SH-SY5Y (cell line): ENCODE results near the gene SNX30.

Experiments
- GATA2 ChIP-seq: IDR thresholded peaks from 2 replicates; pipeline ENCODE4 v1.6.1; 2011; ENCODE audit warnings: mild to moderate bottlenecking, low read depth, low read length
- GATA3 ChIP-seq: IDR thresholded peaks from 2 replicates; pipeline ENCODE4 v1.6.1; 2011; ENCODE audit warnings: low read depth, mild to moderate bottlenecking, low read length, moderate library complexity

Gene SNX30

DNA sequence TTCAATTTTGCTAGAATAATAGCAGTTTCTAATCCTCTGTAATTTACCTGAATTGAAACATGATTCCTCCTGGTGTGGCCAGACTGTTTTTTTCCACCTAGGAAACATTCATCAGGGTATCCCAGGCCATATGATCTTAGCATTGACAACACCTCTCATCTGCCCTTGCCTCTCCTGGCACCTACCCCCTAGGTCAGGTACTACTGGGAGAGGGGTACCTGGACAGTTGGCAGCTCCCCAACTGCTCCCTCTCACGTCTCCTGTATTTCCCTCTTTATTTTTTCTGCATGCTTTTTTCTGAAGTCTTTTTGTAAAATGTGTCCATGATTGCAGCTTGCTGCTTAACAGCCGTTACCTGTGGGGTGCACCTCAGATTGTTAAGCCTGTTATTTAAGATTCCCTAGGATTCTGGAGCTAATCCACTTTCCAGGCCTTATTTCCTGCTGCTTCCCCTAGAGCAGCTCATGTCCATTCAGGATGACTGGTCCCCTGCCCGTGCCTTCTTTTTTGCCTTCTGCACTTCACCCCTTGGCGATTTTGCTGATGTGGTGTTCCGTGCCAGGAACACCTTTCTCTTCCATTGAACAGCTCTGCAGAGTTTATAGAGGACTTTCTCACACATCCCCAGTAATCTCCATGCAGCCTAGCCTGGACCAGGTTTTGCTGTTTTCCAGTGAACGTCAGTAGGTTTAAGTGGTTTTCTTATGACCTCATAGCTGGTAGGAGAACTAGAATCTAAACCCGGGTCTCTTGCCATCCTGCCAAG lies 33.6 kb downstream of the SNX30 start:
- TF ChIP-seq GATA3 (no peak), GATA2 (no peak)

DNA sequence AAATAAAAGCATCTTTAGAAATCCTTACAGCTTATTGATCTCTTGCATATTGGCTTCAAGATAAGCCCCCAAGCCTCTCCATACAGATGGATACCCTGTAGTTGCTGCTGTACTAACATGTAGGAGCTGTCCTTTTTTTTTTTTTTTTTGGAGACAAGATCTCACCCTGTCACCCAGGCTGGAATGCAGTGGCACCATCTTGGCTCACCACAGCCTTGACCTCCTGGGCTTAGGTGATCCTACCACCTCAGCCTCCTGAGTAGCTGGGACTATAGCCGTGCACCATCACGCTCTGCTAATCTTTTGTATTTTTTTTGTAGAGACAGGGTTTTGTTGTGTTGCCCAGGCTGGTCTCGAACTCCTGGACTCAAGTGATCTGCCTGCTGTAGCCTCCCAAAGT lies 35.4 kb downstream of the SNX30 start:
- TF ChIP-seq GATA2 (no peak), GATA3 (no peak)

DNA sequence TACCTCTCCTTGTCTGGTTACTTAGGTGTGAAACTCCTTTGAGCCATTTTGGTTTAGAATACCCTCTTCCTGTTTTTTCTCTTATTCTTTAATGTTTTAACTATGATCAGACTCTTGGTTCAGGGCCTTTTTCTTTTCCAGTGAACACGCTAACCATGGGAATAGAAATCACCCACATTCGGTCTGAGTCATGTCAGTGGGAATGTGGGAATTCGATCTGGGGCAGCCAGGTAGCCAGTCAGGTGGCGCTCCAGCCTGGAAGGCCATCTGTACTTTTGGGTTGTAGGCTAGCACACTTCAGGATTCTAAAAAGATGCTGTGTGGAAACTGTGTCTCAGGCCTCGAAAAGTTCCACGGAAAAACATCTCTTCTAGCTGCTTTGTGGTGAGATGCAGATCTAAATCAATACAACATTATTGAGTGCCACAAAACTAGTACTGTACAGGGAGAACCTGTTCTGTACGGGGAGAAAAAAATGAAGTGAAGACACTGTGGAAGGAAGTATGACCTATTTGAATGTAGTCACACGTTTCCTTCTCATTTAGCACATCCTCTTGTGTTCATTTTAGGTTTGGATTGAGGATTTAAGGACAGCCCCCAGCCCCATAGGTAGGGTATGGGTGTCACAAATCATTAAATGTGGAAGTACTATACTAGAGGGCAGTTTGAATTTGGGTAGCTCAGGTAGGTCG lies 36.4 kb downstream of the SNX30 start:
- TF ChIP-seq GATA2 = no peak
- TF ChIP-seq GATA3 = no peak

DNA sequence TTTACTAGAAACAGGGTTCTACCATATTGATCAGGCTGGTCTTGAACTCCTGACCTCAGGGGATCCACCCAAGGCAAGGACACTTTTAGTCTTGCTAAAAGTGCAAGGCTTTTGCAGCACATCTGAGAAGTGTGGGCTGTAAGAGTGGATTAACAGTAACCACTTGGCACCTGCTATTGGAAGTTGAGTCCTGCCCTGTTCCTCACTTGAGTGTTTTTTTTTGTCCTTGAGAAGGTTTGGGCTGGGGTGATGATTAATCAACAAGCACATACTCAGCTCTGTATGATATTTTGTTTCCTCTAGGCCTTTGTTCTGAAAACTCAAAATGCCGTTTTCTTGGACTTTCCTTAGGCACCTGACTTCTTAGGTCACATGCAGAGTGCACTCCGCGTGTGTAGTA lies 37.4 kb downstream of the SNX30 start:
- no peak for TF ChIP-seq GATA3
- no peak for TF ChIP-seq GATA2

DNA sequence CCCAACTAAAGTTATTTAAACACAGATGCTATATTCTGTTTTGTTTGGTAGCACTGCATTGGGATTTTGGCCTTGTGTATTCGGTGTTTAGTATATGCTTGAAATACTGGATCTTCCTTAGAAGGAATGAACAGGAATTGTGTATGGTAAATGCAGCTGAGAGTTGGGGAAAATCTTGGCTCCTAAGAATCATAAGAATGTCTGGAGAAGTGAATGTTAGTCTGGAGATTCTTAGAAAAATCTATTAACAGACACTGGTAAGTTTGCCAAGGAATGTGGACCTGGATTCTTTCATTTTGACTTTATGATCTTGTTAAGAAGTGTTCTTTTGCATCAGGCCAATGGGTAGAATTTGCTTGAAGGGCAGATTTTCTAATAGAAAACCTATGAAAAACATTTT lies 38.9 kb downstream of the SNX30 start:
- TF ChIP-seq GATA2 = no peak
- no peak for TF ChIP-seq GATA3

DNA sequence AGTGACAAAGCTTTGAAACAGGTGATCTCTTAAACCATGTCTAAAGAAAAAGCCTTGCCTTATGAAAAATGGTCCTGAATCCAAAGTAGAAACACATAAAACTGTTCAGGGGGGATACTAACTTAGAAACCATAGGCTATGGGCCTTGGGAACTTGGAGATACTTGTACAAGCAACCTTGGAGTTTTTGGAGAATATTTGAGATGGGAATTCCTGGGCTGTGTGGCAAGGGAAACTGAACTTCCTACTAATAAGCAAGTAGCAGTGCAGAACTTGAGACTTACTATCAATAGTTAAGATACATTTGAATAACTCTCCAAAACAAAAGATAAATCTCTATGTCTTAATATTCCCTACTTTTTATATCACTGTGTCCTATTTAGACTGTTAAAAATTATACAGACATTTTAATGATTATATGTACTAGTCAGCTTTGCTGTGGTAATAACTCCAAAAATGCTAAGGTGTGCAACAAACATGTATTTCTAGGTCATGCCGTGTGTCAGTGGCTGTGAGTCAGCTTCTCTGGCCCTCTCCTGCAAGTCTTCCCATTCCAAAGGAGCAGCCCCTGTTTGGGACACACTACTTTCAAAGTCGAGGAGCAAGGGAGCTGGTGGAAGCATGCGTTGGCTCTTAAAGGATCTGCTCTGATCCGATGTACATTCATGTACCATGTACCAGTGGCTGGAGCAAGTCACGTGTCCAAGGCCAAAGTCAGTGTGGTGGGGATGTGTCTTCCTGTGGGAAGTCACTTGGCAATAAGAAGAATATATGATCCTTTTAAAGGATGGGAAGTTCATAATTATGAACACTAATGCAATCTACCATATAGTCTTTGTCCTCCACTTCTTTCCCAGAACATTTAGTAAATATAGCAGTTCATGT lies 39.6 kb downstream of the SNX30 start:
- TF ChIP-seq GATA2 (no peak), GATA3 (no peak)

DNA sequence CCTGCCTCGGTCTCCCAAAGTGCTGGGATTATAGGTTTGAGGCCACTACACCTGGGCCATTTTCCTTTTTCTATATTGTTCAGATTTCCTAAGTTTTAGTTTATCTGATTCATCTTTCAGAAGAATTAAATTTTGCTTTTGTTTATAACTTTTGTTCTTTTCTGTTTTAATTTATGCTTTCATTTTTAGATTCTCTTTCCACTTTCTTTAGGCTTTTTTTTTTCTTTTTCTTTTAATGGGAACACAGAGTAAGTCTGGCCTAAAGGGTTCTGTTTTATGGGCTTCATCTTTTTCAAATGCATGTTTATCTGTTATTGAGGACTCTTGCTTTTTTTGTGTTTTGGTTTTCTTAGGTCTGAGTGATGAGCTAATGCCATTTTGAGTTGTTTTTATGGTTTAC lies 42.1 kb downstream of the SNX30 start:
- no peak for TF ChIP-seq GATA2

DNA sequence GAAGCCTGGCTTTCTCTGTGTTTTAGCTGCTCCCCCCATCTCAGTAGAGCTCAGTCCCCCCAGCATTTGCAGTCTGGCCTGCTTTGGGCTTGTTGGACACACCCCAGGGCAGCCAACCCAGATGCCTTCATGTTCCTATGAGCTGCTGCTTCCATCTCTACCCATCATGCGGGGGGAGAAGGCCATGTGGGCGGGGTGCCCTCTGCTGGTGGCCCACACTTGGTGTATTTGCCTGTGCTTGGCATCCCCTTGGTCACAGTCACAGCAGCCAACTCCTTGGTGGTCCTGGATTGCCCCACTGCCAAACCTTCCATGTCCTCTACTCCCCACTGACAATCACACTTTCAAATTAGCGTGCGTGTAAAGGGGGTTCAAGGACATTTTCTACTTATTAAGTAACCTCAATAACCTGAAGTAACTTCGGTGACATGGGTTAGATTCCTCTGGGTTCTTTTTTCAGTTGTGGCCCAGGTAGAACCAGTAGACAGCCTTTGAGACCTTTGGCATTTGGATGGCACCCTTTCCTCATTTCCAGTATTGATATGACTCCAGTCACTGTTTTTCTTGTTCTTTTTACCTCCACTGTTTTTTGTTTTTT lies 42.8 kb downstream of the SNX30 start:
- no peak for TF ChIP-seq GATA3
- TF ChIP-seq GATA2 = no peak

DNA sequence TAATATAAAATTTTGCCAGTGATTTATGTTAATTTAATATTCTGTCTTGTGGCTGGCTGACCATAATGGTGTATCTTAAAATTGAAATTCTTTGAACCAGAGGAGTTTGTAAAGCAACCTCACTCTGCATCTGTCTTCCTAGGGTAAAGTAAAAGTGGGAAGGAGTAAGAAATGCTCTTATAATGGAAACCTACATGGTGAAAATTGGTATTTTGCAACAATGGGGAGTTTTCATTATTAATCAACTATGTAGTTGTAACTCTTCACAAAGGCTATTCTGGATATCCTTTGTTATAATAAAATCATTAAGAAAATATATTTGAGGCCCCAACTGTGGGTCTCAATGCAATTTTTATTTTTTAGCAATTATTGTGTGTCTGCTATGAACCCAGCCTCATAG lies 44.2 kb downstream of the SNX30 start:
- no peak for TF ChIP-seq GATA3
- no peak for TF ChIP-seq GATA2

DNA sequence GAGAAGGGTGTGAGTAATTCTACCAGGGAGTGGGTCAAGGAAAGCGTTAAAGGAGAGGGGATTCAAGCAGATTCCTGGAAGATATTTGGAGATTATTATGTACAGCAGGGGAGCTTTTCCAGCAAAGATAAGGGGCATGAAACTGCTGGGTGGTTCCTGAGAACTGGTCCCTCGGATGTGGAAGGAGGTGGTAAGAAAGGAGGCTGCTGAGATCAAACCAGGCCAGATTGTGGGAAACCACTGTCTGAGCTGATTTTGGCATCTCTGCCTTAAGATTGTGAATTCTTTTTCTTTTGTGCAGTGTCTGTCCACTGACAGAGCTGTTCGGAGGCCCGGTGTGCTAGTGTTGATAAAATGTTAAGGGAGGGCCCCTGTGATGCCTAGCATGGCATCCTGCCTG lies 45.4 kb downstream of the SNX30 start:
- no peak for TF ChIP-seq GATA3
- no peak for TF ChIP-seq GATA2

DNA sequence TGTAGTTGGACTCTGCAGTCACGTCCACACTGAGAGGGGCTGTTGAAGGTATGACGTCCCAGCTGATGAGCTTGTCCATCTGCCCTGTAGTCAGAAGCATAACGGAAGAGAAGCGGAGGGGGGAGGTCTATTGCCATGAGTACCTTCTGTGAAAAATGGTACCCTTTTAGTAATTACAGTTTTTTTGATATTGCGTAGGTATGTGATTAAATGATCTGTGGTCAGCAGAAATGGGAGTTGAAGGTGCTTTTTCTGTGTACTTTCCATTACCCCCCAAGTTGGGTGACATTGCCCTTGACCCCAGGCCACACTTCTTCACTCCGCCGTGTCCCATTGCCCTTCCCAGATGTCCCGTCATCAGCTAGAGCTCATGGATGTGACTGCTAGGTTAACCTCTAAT lies 45.9 kb downstream of the SNX30 start:
- TF ChIP-seq GATA3 = no peak
- no peak for TF ChIP-seq GATA2

DNA sequence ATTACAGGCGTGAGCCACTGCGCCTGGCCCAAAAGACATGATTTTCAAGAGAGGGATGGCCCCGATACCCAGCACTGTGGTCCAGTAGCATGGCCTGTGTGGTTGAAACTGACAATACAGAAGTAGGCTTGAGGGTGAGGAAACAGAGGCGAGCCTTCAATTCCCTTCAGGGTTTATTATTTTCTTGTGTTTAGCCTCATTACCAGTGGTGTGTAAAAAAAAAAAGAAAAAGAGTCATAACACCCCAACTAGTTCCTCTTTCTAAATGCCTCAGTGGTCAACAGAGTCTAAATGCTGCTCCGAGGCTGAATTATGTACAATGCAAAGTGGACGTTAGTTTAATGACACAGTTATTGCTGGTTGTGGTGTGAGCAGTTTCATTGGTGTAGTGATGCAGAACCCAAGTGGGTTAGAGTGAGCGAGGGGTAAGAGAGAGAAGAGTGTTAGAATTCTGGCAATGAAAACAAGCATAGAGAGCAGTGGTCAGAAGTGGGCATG lies 58.8 kb downstream of the SNX30 start:
- no peak for TF ChIP-seq GATA3
- no peak for TF ChIP-seq GATA2

DNA sequence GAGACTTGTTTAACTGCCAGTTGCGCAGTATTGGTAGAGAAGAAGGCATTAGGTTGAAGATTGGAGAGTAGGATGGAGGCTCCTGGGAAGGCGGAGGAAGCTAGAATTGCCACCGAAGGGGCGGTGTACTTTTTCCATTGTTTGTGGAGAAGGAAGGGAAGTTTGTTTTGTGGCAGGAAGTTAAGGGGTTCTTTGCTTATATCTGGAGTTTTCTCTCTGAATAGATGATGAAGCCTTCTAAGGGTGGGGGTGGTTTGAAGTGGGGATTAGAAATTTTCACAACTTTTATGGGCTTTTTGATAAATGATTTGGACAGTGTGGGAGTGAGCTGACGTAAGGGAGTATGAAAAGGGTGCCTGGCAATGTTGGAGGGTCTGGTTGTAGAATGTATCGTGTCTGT lies 59.3 kb downstream of the SNX30 start:
- TF ChIP-seq GATA3 = no peak
- TF ChIP-seq GATA2 = no peak
